ENCODE measurements around the gene KDM6B.
A peak's percentile ranks its signal among the peaks of the same experiment; 100 is the strongest.
"Not testable (repeated sequence)": the region's sequence is repeated elsewhere in the genome, so short reads cannot be mapped to it uniquely, and the experiment has no call there.

Gene KDM6B

DNA sequence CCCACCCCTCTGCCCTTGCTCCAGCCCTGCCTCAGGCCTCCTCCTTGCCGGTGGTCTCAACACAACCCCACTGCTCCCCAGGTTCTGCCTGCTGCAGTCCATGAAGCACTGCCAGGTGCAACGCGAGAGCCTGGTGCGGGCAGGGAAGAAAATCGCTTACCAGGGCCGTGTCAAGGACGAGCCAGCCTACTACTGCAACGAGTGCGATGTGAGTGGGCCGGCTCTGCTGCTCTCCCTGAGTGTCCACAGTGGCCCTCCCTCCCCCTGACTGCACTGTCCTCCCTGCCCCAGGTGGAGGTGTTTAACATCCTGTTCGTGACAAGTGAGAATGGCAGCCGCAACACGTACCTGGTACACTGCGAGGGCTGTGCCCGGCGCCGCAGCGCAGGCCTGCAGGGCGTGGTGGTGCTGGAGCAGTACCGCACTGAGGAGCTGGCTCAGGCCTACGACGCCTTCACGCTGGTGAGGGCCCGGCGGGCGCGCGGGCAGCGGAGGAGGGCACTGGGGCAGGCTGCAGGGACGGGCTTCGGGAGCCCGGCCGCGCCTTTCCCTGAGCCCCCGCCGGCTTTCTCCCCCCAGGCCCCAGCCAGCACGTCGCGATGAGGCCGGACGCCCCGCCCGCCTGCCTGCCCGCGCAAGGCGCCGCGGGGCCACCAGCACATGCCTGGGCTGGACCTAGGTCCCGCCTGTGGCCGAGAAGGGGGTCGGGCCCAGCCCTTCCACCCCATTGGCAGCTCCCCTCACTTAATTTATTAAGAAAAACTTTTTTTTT is 19.1 kb downstream of the KDM6B start:
- DNase-seq (ENCODE audit: low read depth in 2 of 2) = no peak

DNA sequence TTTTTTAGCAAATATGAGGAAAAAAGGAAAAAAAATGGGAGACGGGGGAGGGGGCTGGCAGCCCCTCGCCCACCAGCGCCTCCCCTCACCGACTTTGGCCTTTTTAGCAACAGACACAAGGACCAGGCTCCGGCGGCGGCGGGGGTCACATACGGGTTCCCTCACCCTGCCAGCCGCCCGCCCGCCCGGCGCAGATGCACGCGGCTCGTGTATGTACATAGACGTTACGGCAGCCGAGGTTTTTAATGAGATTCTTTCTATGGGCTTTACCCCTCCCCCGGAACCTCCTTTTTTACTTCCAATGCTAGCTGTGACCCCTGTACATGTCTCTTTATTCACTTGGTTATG is 19.6 kb downstream of the KDM6B start:
- no peak for DNase-seq (ENCODE audit: low read depth in 2 of 2)

DNA sequence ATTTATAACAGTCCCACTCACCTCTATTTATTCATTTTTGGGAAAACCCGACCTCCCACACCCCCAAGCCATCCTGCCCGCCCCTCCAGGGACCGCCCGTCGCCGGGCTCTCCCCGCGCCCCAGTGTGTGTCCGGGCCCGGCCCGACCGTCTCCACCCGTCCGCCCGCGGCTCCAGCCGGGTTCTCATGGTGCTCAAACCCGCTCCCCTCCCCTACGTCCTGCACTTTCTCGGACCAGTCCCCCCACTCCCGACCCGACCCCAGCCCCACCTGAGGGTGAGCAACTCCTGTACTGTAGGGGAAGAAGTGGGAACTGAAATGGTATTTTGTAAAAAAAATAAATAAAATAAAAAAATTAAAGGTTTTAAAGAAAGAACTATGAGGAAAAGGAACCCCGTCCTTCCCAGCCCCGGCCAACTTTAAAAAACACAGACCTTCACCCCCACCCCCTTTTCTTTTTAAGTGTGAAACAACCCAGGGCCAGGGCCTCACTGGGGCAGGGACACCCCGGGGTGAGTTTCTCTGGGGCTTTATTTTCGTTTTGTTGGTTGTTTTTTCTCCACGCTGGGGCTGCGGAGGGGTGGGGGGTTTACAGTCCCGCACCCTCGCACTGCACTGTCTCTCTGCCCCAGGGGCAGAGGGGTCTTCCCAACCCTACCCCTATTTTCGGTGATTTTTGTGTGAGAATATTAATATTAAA is 20.2 kb downstream of the KDM6B start:
- DNase-seq (ENCODE audit: low read depth in 2 of 2) = no peak

DNA sequence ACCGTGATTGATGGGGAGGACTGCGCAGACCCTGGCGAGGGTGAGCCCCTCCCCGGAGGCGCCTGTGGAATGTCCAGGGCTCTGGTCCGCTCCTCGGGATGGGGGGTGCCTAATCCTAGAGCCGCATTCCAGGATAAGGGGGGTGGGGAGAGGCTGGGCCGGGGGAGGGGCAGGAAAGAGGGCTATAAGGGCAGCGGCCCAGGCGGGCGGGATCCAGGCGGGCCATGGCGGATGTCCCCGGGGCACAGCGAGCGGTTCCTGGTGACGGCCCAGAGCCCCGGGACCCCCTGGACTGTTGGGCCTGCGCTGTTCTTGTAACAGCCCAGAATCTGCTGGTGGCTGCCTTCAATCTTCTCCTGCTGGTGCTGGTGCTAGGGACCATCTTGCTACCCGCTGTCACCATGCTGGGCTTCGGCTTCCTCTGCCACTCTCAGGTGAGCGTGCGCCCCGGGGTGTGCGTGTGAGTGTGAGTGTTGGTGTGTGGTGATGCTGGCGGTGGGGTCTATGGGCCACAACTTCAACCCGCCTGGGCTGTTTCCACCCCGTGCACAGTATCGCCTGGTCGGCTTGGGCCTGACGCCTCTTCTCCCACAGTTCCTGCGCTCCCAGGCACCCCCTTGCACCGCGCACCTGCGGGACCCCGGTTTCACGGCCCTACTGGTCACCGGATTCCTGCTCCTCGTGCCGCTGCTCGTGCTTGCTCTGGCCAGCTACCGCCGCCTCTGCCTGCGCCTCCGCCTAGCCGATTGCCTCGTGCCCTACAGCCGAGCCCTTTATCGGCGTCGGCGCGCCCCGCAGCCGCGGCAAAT is 21.0 kb downstream of the KDM6B start, which contains the start of gene TMEM88:
Gene TMEM88 (plus strand): TSS at position 216 of the 809 bp plus-strand sequence. CDS start 9 bp downstream, at position 225.
- no peak for DNase-seq (ENCODE audit: low read depth in 2 of 2)

DNA sequence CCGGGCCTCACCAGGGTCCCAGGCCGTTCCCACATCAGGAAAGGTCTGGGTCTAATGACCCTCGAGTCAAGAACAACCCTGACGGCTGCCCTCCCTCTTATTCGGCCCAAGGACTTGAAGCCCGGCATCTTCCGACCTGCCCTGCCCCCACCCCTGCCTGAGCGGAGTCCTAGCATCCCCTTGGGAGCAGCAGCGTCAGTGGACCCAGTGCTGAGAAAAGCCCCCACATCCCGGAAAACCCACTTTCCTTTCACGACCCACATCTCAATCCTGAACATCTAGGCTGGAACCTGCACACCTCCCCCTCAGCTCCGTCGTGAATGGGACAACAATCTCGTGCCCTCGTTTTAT is 21.6 kb downstream of the KDM6B start:
- no peak for DNase-seq (ENCODE audit: low read depth in 2 of 2)

DNA sequence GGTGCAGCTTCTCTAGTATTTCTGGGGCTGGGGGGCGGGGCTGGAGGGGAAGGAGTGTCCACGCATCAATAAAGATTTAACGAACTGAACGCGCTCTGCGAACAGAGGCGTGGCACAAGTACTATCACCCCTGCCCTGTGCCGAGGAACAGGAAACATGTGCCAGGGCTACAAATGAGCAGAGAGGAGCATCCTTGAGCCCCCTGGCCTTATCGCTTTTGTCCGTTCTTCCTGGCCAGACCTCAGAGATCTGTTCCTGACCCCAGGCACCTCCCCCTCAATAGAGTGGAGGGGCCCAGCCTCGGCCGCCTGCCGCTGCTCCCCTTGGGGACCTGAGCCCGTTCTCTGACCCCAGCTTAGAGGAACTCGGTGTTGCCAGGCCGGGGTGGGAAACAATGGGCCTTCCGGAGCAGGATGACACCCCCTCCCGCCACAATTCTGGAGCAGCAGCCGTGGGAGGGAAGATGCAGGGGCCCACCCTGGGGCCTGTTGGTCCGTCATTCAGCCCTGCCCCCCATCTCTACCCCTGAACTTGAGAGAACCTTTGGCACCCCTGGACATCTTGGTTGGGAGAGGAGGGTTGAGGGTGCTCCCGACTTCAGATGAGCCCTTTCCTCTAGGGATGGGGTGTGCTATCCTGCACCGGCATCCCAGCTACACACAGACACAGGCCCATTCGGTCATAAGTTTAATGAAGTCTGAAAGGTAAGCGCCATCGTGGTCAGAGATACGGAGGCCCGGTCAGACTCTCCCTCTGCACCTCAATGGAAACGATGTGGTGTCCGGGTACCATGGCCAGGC is 22.2 kb downstream of the KDM6B start:
- DNase-seq (ENCODE audit: low read depth in 2 of 2) = no peak

DNA sequence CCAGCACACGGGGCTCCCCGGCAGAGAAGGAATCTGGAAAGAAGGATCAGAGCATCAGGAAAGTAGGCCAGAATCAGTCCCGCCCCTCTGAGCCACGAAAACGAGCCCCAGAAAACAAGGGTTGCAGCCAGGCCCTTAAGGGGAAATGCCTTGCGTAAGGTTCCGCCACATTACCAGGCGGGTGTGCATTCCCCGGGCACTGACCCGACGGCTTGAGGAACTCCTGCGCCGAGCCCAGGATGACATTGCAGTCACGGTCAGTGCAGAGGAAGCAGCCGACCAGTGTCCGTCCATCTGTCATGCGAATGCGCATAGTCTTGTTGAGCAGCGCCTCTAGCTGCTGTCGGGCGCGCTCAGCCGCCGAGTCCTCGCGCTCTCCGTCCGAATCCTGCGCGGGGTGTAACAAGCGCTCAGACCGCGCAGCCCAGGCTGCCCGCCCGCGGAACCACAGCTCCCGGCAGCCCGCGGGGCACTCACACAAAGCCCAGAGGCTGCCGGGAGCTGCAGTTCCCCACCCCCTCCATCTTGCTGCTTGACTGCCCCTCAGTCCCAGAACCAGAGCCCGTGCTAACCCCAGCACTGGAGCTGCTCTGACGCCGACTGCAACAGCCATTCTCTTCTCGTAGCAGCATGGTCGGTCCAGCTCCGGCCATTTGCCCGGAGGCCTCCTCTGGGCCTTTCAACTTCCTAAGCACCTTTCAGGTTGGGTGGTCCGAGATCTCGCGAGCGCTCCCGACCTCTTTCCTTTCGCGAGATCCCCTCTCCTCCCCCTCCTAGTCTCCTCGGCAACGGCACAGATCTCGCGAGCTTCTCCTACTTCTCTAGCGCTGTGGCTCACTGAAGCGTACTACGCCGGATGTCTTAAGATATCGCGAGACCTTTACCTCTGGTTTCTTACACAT is 23.0 kb downstream of the KDM6B start, which contains the start of gene NAA38:
Gene NAA38 (minus strand): TSS at position 749 of the 902 bp plus-strand sequence. CDS start 96 bp downstream, at position 653.
- DNase-seq (ENCODE audit: low read depth in 2 of 2) = peak; percentile 99

DNA sequence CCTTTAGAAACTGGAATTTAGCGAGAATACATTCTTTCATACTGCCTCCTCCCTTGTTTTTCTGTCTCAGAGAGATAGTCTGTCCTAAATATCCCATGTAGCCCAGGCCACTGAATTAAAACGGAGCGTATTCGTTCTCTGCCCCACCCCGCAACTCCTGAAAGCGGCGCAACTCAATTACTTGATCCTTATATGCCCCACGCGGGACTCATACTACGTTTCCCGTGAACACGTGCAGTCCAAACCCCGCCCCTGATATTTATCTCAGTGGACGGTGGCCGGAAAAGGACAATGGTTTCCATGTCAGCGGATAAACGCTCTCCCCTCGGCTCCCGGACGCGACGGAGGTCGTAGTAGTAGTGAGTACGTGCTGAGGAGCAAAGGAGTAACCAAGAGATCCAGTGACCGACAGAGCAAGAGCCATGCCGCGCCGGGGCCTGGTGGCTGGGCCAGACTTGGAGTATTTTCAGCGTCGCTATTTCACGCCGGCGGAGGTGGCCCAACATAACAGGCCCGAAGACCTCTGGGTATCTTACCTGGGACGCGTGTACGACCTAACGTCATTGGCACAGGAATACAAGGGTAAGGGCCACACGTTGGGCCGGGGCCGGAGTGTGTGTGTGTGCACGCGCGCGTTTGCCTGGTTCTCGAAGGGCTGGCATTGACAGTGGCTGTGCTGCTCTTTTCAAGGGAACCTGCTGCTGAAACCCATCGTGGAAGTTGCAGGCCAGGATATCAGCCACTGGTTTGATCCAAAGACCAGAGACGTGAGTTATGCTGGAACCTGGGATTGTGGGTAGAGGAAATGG is 23.9 kb downstream of the KDM6B start, which contains the start of gene CYB5D1:
Gene CYB5D1 (plus strand): TSS at position 291 of the 809 bp plus-strand sequence. CDS start 132 bp downstream, at position 423.
- DNase-seq (ENCODE audit: low read depth in 2 of 2) = peak; percentile 86 to 88

DNA sequence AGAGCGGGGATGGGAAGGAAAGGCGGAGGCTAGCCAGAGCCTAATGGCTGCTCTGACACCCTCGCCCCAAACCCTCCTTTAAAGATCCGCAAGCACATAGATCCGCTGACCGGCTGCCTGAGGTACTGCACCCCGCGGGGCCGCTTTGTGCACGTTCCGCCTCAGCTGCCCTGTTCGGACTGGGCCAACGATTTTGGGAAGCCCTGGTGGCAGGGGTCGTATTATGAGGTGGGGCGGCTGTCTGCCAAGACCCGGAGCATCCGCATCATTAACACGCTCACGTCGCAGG is 24.4 kb downstream of the KDM6B start:
- DNase-seq (ENCODE audit: low read depth in 2 of 2) = no peak

DNA sequence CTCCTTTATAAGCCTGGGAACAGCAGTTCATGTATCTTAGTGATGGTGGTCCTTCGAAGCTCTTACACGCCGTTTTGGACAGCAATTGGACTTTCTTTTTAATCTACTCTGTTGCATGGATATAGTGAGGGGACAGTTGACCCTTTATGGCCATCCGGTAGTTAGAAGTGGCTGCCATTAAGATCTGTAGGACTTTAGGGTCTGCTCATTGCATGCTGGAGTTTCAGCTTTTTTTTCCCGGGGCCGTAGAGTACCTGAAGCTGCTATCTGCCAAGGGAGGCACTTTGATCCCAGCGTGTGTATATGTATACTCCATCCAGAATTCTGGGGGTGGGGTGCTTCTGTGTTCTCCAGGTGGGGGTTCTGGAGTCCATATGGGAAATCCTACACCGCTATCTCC is 25.0 kb downstream of the KDM6B start:
- DNase-seq (ENCODE audit: low read depth in 2 of 2) = no peak

DNA sequence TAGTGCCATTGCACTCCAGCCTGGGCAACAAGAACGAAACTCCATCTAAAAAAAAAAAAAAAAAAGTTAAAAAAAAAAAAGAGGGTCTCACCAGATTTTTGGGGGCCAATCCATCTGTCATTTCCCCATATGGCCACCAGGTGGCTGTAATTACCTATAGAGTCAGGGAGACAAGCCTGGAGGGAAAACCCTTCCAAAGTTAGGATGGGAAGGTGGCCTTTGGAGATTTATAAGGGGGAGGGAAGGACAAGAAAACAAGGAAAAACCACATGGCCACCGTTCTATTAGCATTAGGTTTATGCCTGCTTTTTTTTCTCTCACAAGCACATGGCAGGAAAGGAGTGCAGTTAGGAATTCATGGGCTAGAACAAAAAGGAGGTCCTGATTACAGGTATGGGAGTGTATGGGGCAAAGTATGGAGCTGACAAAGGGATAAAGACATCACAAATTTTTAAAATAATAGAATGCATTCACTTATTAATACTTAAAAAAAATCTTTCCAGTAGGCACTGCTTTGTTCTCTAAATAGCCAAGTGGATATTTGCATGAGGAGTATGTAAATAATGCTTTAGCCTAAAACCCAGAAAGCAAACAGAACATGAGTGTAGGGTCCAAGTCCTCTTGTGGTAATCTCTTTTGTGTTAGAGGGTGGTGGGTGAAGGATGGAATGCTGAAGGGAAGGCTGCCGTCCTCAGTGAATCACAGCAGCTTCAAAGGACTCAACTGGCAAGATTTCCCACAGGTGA is 28.8 kb downstream of the KDM6B start:
- no peak for DNase-seq (ENCODE audit: low read depth in 2 of 2)

DNA sequence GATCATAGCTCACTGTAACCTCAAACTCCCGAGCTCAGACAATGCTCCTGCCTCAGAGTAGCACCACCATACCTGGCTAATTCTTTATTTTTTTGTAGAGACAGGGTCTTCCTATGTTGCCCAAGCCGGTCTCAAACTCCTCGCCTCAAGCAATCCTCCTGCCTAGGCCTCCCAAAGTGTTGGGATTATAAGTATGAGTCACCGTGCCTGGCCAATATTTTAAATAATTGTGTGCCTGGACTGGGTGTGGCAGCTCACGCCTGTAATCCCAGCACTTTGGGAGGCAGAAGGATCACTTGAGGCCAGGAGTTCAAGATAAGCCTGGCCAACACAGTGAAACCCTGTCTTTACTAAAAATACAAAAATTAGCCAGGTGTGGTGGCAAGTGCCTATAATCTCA is 30.4 kb downstream of the KDM6B start:
- not testable (repeated sequence) for DNase-seq (ENCODE audit: low read depth in 2 of 2)

DNA sequence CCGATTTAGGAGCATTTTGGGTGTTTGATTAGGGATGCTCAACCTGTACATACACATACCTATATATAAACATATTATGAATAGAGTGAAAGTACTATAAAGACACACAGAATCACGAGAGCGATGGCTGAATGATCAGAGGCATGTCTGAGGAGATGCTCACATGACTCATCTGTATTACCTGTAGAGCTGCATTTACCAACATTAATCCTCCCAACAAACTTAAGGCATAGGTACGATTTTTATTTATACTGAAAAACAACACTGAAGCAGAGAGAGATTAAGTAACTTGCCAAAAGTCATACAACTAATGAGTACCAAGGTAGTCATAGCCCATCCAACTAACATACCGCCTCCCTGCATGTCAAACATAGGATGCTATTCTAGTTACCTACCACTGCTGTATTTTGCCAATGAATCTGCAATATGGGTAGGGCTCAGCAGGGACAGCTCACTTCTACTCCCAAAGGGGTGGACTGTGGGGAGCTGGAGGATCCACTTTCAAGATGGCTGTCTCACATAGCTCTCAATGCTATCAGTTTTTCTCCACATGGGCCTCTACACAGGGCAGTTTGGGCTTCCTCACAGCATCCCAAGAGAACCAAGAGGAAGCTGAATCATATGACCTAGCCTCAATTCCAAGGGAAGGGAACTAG is 31.1 kb downstream of the KDM6B start:
- no peak for DNase-seq (ENCODE audit: low read depth in 2 of 2)

DNA sequence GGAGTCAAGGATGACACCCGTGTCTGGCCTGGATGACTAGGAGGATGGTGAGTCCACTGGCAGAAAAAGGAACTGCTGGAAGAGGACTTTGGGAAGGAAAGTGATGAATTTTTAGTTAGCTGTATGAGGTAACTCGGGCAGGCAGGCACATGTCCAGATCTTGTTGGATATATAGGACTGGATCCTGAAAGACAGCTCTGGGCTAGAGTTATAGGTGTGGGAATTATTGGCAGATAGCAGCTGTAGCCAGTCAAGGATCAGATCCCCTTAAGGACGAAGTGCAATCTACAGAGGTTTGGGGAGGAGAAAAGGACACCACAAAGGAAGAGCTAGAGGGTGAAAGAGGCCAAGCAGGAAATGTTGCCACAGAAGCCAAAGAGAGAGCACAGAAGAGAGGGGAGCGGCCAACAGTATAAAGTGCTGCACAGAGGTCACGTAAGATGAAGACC is 33.9 kb downstream of the KDM6B start:
- DNase-seq (ENCODE audit: low read depth in 2 of 2) = no peak

DNA sequence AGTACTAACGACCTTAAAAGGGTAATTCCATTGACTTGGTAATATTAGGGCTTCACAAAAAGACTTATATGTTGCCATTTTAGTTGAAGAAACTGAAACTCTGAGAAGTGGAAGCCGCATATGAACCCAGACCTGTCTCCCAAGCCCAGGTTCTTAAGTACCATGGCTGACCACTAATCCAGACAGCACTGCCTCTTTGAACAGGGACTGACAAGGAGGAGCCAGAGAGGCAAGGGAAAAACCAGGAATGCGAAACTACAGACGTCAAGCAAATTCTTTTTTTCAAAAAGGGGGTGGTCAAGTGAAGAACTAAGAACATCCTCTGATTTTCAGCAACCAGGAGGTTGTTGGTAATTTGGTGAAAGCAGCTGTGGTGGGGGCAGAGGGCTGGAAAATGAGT is 39.0 kb downstream of the KDM6B start:
- DNase-seq (ENCODE audit: low read depth in 2 of 2) = no peak

DNA sequence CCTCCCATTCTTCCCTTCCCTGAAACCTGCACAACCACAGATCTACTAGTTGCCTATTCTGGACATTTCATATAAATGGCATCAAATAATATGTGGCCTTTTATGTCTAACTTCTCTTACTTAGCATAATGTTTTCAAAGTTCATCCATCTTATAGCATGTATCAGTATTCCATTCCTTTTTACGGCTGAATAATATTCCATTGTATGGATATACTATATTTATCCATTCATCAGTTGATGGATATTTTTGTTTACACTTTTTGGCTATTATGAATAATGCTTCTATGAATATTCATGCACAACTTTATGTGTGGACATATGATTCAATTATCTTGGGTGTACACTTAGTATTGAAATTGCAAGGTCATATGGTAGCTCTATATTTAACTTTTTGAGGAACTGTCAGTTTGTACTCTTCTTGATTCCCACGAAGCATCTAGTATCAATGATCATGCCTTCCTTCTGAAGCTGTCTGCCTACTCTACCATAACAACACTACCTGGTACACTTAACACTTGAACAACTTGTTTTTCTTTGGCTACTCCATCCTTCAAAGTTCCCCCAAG is 41.9 kb downstream of the KDM6B start:
- no peak for DNase-seq (ENCODE audit: low read depth in 2 of 2)

DNA sequence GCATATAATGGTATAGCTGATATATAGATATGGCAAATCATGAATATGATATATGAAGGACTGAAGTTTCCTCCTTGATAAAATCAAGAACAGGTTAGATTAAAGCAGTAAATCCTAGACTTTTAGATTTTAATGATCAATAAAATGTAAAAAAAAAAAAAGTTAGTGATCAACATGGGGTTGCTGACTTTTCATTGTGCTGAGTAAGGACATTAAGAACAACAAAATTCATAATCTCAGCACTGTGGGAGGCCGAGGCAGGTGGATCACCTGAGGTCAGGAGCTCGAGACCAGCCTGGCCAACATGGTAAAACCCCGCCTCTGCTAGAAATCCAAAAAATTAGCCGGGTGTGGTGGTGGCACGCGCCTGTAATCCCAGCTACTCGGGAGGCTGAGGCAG is 44.2 kb downstream of the KDM6B start:
- no peak for DNase-seq (ENCODE audit: low read depth in 2 of 2)

Data from fibroblast of skin of left quadriceps (primary cell).